NCI-H226 (cell line): Measurements from ENCODE around the gene FEM1B.

ENCODE experiments used
- DNase-seq: peaks from one replicate; pipeline ENCODE4 v3.0.0-alpha.2; 2015

The FEM1B gene

DNA sequence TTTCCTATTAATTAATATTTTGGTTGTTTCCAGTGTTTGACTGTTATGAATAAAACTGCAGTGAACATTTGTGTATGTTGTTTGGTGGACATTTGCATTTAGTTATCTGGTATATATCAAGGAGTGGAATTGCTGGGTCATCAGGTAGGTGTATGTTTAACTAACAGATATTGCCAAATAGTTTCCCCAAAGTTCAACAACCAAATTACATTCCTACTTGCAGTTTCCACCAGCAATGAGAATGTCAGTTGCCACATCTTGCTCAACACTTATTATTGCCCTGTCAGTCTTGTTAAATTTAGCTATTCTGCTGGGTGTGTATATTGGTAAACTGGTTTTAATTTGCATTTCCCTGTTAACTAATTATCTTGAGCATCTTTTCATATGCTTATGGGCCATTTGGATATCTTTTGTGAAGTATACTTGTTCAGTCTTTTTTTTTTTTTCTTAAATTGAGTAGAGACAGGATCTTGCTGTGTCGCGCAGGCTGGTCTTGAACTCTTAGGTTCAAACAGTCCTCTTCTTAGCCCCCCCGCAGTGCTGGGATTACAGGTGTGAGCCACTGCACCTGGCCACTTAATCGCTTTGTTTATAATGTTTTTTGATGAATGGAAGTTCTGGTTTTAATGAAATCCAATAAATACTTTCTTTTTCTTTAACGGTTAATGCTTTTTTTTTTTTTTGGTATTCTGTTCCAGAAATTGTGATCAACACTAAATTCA lies 7.9 kb downstream of the FEM1B start:
- DNase-seq = no peak

DNA sequence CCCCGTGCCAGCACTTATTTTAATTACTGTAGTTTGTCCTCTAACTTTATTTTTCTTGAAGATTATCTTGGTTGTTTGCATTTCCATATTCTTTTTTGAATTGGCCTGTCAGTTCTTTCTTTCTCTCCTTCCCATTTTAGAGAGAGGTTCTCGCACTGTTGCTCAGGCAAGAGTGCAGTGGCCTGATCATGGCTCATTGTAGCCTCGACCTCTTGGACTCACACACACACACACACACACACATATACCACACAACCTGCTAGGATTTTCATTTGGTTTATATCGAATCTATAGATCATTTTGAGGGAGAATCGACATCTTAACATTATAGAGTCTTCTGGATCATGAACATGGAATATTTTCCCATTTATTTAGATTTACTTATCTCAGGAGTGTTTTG lies 8.7 kb downstream of the FEM1B start:
- no peak for DNase-seq

DNA sequence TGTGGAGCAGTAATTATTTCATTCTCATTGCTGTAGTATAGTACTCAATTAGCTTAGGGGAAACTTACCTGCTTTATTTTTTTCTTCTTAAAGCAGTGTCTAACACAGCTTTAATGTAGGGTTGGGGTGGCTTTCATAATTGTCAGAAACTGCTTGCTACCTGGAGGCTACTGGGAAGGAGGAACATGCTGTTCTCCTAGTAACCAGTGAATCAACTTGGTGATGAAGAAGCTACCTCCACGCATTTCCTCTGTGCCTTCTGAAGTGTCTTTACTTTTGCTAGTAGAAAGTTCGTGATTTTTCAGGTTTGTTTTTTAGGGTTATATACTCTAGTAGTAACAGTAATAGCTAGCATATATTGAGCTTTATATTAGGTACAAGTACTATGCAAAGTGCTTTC lies 11.5 kb downstream of the FEM1B start:
- no peak for DNase-seq

DNA sequence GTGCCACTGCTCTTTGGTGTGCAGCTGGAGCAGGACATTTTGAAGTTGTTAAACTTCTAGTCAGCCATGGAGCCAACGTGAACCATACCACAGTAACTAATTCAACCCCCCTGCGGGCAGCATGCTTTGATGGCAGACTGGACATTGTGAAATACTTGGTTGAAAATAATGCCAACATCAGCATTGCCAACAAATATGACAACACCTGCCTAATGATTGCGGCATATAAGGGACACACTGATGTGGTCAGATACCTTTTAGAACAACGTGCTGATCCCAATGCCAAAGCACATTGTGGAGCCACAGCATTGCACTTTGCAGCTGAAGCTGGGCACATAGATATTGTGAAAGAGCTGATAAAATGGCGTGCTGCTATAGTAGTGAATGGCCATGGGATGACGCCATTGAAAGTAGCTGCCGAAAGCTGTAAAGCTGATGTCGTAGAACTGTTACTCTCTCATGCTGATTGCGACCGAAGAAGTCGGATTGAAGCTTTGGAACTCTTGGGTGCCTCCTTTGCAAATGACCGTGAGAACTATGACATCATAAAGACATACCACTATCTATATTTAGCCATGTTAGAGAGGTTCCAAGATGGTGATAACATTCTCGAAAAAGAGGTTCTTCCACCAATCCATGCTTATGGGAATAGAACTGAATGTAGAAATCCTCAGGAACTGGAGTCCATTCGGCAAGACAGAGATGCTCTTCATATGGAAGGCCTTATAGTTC lies 12.2 kb downstream of the FEM1B start:
- no peak for DNase-seq

DNA sequence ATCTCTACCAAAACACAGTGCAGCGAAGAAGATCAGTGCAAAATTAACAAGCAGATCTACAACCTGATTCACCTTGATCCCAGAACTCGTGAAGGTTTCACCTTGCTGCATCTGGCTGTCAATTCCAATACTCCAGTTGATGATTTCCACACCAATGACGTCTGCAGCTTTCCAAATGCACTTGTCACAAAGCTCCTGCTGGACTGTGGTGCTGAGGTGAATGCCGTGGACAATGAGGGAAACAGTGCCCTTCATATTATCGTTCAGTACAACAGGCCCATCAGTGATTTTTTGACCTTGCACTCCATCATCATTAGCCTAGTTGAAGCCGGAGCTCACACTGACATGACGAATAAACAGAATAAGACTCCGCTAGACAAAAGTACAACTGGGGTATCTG lies 13.2 kb downstream of the FEM1B start:
- no peak for DNase-seq

DNA sequence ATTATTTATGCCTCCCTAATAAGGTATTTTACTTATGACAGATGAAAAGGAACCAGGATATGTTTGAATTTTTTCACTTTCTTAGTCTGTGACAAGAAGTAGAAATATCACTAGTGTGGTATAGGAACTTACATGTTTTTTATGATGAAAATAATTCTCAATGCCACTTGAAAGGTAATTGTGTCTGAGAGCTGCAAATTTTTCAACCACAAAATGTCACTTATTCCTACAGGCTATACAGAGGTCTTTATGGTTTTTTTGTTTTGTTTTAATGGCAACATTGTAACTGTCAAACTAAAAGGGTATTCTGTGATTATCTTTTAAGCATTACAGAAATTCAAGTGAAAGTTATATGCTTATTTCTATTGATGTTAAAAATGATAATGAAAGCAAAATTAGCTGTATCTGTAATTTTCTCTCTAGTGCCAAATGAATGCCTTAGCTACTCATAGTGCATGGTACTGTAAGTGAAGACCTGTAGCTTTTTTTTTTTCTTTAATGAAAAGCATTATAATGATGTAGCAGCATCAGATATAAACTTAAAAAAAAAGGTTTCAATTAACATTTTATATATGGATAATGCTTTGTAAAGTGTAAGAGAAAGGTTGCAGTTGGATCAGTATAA lies 14.7 kb downstream of the FEM1B start:
- DNase-seq = no peak

DNA sequence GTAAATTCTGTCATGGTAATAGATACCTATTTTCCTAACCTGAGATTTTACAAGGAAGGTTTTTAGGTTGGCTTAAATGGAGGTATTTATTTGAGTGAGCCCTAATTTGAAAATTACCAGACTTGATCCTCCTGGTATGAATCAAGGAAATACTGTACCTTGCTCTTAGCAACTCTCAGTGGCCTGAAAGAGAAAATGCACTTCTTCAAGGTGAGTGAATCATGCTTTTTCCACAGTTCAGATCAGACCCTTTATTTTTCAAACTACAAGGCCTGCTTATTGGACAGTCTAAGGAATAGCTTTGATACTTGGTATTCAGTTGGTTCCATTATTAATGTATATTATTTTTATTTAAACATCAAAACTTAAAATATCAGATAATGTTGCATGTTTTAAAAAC lies 15.4 kb downstream of the FEM1B start:
- DNase-seq = no peak

DNA sequence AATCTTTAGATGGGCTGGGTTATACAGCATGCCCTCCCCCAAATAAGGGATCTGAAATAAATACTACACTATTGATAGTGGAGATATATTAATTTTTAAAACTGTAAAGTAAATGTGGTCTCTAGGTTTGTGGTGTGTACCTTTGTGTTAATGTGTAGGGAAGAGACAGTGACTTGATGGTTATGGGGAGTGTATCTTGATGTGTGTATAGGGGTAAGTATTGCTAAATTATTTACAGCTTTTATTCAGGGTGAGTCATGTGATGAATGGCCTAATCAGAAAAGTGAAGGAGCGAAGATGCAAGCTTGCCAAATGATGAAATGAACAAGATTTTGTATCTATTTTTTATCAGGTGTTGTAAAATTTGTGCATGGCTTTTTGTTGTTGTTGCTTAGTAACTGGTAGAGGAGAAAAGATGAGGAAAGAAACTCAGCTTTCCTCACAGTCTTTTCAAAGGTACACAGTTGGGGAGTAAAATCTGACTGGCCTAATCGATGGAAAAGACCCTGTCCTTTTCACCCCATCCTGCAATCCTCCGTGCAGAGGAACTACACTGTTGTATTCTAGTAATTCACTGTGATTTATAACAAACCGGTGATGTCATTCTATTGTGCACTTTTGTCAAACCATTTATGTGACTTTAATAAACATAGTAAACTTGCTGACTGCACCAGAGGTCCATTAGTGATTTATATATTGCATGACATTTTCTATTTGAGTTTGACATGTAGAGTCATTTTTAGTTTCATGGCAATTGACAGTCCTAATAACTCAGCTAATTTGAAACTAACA lies 17.7 kb downstream of the FEM1B start:
- DNase-seq = no peak

DNA sequence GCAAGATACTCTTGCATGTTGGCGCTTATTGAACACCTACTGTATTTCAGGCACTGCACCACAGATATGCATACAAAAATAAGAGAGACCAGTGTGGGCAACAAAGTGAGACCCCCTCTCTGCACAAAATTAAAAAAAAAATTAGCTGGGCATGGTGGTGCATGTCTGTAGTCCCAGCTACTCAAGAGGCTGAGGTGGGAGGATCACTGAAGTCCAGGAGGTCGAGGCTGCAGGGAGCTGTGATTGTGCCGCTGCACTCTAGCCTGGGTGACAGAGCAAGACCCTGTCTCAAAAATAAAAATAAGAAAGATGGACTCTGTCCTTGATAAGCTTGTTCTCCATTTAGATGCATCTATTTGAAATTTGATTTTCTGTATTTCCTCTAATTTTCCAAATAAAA lies 20.8 kb downstream of the FEM1B start:
- no peak for DNase-seq

DNA sequence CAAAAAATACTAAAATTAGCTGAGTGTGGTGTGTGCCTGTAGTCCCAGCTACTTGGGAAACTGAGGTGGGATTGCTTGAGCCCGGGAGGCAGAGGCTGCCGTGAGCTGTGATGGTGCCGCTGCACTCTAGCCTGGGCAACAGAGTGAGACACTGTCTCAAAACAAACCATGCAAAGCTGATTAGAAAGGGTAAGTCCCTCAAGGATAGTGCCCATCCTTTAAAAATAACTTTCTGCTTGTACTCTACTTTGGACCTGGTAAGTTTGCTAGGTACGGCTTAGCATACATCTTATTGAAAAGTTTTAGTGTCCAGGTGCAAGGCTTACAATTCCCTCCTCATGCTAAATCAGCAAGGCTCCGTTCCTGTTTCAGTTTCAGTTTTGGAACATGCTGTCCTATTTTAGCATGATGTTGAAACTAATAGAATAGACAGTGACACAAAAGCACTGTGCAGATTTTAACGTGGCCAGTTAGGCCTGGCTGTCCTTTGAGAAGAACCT lies 21.4 kb downstream of the FEM1B start:
- no peak for DNase-seq

DNA sequence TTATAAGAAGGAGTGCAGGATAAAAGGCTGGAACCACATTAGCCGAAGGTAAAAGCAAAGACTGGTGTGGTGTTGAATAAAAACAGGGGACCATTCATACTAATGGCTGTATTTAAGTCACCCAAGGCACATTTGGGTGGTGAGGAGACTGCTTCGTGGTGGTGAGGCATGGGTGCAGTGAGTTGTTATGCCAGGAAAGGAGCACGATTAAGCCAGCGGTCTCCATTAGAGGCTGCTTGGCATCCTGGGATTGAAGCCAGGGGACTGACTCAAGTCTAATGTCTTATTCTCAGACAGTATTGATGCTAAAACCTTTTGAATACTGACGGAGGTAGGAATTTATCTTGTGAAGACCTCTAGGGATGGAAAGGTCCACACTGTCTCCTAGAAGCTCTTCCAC lies 21.9 kb downstream of the FEM1B start:
- DNase-seq = no peak

DNA sequence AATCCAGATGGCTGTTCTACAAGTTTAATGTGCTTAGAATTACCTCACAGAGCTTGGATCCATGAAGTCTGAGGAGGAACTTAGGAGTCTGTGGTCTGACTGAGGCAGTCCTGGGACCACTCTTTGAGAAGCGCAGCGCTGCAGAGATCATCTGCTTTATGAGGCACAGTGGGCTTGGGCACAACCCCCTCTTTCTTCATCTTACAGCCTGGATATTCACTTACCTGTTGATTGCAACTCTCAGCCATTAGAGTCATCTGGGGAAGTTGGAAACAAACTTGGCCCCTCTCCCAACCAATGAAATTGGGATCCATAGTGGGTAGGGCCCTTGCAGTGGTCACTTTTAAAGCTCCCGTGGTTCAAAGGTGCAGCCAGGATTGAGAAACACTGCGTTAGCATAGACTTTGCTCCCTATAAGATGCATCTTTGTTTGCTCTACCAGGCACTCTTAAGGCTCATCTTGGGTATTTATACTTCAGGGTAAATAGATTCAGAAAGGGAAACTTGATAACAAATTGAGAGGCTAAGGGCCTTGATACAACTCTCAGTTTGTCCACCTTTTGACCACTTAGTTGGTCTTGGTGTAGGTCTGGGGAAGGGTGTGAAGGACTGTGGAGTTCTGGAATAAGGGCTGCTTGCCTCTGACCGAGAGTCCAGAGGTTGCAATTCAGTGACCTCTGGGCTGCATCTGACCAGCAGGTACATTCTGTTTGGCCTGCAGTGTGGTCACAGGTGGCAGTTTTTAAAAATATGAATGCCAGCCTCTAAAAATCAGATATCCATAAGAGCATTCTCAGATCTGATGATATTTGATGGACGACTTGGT lies 22.8 kb downstream of the FEM1B start:
- DNase-seq = no peak

DNA sequence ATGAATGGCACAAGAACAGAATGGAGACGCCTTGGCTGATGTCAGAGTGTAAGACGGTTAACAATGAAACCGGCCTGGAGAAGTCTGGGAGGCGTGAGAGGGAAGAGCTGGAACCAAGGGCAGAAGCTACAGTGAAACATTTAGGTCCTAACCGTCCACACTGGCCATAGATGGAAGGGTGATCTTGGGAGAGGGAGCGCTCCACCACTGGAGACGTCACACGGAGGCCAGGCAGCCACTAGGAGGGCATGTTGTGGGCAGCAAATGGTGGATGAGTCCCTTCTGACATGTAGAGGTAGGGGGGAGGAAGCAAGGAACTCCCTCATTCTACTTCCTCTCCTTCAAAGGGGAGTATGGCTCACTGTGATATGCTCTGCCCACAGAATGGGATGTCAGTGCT lies 23.8 kb downstream of the FEM1B start:
- DNase-seq = no peak

DNA sequence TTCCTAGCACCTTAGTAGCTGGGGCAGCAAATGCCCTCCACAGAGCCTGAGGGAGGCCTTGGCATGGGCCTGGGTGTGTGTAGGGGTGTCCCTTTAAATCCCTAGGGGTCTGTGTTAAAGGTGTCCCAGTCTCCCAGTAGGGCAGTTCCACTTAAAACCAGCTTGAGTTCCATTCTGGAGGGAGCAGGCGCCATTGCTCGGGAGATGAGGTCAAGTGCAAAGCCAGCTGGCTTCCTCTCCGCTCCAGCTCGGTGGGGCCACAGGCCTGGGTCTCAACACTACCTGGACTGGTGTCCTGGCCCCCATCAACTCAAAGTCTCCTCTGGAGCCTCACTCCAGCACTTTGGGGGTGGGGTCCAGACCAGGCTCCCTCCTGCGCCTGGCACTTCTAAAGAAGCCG lies 25.2 kb downstream of the FEM1B start:
- DNase-seq = no peak

DNA sequence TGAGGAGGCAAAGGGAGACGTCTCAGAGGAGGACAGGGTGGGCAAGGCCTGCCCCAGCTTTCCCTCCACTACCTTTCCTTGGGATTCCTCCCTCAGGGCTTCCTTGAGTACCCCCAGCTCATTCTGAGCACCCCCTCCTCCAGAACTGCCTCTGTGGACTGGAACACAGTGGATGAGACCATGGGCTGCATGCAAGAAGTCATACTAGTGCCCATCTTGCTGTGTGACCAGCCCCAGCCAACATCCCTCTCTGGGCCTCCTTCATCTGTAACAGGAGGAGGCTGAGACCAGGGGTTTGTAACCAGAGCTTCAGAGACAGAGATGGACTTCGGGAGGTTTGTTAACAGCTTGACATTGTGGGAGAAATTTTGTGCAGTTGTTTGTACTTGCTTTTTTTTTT lies 25.6 kb downstream of the FEM1B start:
- no peak for DNase-seq

DNA sequence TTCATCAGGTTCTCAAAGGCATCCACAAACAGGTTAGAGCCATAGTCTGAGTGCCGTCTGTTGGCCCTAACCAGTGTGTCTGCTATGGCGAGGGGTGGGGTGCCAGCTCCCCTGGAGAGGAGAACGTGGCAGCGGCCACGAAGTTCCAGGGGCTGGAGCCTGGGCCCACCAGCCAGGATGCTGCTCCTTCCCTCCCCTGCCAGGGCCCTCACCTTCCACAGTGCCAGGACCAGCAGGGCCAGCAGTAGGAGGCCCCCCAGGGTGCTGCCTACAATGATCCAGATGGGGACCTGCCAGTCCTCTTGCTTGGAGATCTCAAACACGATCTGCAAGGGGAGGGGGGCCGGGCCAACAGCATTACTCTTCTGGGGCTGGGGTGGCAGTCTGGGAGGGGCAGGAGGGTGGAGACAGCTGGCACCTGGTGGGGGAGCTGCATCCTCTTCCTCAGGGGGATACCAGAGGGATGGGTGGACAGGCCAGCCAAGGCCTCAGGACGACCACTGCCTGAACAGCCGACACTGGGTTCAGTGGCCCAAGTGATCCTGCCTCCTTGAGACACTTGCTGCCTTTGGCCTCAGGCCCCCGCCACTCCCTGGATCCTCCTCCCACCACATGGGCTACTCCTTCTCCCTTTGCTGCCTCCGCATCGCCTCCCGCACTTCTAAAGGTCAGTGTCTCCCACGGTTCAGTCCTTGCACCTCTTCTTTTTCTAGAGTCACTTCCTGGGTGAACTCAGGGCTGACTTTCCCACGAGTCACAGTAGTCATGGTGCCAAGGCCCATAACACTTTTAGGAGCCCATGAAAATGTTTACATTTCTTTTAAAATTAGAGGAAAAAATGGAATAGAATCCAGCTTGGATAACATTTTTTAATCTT lies 26.3 kb downstream of the FEM1B start:
- peak; percentile 46 for DNase-seq

DNA sequence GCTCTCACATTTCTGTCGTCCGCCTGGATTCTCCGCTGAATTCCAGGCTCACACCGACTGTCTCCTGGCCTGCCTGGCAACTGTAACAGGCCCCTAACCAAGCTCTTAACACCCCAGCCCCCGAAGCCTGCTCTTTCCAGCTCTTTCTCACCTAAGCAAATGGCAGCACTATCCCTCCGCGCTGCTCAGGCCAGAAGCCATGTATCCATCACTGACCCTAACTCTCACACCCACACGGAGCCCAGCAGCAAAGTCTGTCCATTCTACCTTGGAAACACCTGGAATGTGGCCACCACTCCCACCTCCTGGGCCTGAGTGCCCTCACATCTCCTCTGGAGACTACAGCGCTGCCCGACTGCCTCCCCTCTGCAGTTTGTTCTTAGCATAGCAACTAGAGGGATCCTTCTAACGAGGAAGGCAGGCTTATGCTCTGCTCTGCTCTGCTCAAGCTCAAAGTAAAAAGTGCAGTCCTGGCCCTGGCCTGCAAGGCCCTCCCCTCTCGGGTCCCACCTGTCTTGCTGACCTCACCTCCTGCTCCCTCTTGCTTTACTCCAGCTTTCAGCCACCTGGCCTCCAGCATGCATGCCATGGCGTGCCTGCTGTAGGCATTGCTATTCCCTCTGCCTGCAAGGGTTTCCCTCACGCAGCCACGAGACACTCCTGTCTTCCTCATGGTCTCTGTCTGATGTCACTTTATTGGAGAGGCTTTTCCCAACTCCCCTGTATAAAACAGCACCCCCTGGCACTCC lies 27.2 kb downstream of the FEM1B start:
- DNase-seq = no peak

DNA sequence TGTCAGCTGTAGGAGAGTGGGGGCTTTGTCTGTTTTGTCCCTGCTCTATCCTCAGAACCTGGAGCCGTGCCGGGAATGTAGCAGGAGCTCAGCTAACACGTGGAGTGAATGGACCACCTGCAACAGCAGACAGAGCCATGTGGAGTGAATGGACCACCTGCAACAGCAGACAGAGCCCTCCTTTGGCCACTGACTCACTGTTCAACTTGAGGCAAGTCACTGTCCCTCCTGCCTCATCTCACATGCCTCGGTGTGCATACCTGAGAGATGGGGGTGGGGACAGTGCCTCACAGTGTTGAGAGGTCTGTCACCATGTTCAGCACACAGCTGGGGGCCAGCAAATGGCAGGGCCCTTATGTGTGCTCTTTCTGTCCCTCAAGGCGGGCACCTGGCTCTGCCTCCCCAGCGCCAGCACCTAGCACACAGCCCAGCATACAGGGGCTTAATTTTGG lies 27.9 kb downstream of the FEM1B start:
- no peak for DNase-seq

DNA sequence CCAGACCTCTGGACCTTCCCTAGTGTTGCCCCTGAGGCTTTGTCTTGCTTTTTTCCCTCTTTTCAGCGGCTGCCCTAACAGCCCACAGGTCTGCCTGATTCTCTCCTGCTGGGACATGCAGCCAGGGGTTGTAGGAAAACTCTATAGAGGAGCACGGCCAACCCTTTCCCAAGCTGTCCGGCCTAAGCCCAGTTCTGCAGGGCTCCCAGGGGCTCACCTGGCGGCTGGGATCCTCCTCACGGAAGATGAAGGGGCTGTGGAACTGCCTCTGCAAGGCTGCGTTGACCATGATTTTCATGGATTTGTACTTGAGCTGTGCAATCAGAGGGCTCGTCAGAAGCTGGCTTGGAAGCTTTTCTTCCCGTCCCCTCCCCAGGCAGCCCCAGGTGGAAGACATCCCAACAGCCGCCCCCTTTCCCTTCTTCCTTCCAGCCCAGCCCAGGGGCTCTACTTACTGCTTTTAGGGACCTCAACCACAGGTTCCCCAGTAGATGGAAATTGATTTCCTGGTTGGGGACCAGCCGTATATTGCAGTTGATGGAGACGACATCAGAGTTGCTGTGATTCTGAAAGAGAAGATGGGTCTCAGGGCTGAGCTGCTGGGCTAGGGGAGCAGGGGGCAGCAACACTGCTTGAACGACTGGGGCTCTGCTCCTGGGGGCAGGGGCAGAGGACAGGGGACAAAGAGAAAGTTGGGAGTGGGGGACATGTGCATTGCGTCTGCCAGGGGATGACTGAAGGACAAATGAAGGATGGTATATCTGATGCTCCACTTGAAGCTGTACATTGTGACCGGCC lies 29.8 kb downstream of the FEM1B start:
- no peak for DNase-seq

DNA sequence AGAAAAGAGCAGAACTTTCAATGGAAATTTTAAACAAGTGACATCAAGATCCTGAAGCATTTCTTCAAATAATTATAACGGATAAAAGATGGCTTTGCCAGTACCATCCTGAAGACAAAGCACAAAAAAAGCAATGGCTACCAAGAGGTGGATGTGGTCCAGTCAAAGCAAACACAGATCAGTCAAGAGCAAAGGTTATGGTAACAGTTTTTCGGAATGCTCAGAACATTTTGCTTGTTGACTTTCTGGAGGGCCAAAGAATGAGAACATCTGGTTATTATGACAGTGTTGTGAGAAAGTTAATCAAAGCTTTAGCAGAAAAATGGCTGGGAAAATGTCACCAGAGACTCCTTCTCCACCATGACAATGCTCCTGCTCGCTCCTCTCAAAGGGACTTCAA lies 31.5 kb downstream of the FEM1B start:
- DNase-seq = no peak
